ENCODE measurements around the gene NBEA.

- TF ChIP-seq CTCF (IDR thresholded peaks at IDR 0.05) (no peak), REST (IDR thresholded peaks at IDR 0.05; ENCODE audit: insufficient read depth in 1 of 2, low read depth in 2 of 2, low read length in 1 of 2) (no peak)
Observed at GRCh38 chr13:35649162-35649561, 707.1 kb downstream of the NBEA start.
